Tibial nerve (tissue), 4 donors: ENCODE results near the gene KRT33B. TPM values are rescaled to one million over a fixed set of nuclear protein-coding genes. Genes with fewer than 3 reads are reported as not detected.

Source experiments
- DNase-seq, 2 donors: peaks; one replicate each; pipeline ENCODE4 v3.0.0-alpha.2; 2019; ENCODE audit warnings: low spot score in 2 of 2
- H3K27ac ChIP-seq, 4 donors: fragments of 200-600 bp; sonication (generic) in 3 of 4; one replicate each; pipeline ENCODE4 v1.5.1; 2017 to 2019; ENCODE audit warnings: mild to moderate bottlenecking in 1 of 4
- H3K27me3 ChIP-seq, 2 donors: fragments of 200-600 bp; sonication (generic) in 1 of 2; one replicate each; pipeline versions ENCODE4 v1.5.1 to v1.6.0; 2017 to 2019
- H3K36me3 ChIP-seq, 3 donors: fragments of 200-600 bp; sonication (generic); one replicate each; pipeline ENCODE4 v1.5.1; 2018 to 2019
- H3K4me1 ChIP-seq, 4 donors: fragments of 200-600 bp; sonication (generic) in 3 of 4; one replicate each; pipeline ENCODE4 v1.5.1; 2017 to 2019
- H3K4me3 ChIP-seq, 4 donors: fragments of 200-600 bp; sonication (generic) in 3 of 4; one replicate each; pipeline ENCODE4 v1.5.1; 2017 to 2019; ENCODE audit warnings: mild to moderate bottlenecking in 1 of 4, moderate library complexity in 1 of 4
- H3K9me3 ChIP-seq, 4 donors: fragments of 200-600 bp; sonication (generic) in 3 of 4; one replicate each; pipeline ENCODE4 v1.5.1; 2017 to 2019
- EP300 ChIP-seq, 2 donors: sonication (generic); formaldehyde crosslinking; IDR thresholded peaks; one replicate each; pipeline ENCODE4 v1.6.1; 2017; ENCODE audit warnings: antibody characterized with exemption in 2 of 2, mild to moderate bottlenecking in 1 of 2
- POLR2A ChIP-seq, 2 donors: fragments of 450-650 bp; IDR thresholded peaks; one replicate each; pipeline ENCODE4 v1.6.1; 2017; ENCODE audit warnings: antibody characterized with exemption in 2 of 2, mild to moderate bottlenecking in 2 of 2, moderate library complexity in 2 of 2
- WGBS, 2 donors: methylation state at CpG; one replicate each; pipeline ENCODE4 v1.1.5; 2018; 5-methylcytosine and 5-hydroxymethylcytosine counted together
- total RNA-seq, 4 donors: library from RNA; depleted of rRNA; stranded (reverse); fragments of >200 nt; gene quantifications; one replicate each; pipeline ENCODE4 v1.1.0, GENCODE V29; 2016
- TF ChIP-seq, protein P1 (sequence below), 5 experiments: fragments of 200-600 bp in 3 of 5; fragments of 450-650 bp in 2 of 5; sonication (generic) in 3 of 5; IDR thresholded peaks; one replicate each; pipeline ENCODE4 v1.5.1; 2016 to 2019; ENCODE audit warnings: antibody characterized with exemption in 5 of 5, mild to moderate bottlenecking in 3 of 5, moderate library complexity in 2 of 5

Gene KRT33B
- total RNA-seq, 4 donors from 2014 or later, result not detected

DNA sequence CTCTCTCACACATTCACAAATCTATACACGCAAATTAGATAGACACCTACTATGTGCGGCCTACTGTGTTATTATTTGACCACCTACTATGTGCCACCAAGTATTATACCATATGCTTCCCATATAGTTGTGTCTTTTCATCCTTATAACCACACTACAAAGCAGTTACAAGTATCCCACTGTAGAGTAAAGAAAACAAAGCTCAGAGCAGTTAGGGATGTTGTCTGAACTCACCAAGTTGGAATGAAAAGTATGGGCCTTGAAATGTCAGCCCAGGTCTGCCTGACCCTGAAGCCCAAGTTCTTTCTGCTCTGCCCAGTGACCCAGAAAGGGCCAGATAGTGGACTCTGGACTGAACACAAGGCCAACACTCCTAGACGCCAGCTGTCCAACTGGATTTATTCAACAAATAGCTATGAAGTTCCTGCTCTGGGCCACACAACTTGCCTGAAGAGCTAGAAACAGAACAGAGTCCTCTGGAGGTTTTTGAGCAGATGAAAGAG lies 46.3 kb upstream of the KRT33B start:
- Histone ChIP-seq H3K27me3 (no peaks in the 10 kb centered on the region), H3K27ac (peak overlapping the region in 1 of 4 donors; percentile 53), H3K4me3 (no peak overlapping the region), H3K4me1 (peaks cover 0 to 29% (median 0%) of the 10 kb centered on the region in 4 donors), H3K9me3 (no peaks in the 10 kb centered on the region), H3K36me3 (no peaks in the 10 kb centered on the region)
- 39 to 45% methylated on average over 3 of the region's 3 CpGs for WGBS, 2 donors
- TF ChIP-seq EP300 (IDR thresholded peaks at IDR 0.05), result peak in 1 of 2 donors; percentile 65
- TF ChIP-seq, protein P1, sequence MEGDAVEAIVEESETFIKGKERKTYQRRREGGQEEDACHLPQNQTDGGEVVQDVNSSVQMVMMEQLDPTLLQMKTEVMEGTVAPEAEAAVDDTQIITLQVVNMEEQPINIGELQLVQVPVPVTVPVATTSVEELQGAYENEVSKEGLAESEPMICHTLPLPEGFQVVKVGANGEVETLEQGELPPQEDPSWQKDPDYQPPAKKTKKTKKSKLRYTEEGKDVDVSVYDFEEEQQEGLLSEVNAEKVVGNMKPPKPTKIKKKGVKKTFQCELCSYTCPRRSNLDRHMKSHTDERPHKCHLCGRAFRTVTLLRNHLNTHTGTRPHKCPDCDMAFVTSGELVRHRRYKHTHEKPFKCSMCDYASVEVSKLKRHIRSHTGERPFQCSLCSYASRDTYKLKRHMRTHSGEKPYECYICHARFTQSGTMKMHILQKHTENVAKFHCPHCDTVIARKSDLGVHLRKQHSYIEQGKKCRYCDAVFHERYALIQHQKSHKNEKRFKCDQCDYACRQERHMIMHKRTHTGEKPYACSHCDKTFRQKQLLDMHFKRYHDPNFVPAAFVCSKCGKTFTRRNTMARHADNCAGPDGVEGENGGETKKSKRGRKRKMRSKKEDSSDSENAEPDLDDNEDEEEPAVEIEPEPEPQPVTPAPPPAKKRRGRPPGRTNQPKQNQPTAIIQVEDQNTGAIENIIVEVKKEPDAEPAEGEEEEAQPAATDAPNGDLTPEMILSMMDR (IDR thresholded peaks at IDR 0.05), result no peak
- peak in 1 of 2 donors; percentile 63 for DNase-seq

DNA sequence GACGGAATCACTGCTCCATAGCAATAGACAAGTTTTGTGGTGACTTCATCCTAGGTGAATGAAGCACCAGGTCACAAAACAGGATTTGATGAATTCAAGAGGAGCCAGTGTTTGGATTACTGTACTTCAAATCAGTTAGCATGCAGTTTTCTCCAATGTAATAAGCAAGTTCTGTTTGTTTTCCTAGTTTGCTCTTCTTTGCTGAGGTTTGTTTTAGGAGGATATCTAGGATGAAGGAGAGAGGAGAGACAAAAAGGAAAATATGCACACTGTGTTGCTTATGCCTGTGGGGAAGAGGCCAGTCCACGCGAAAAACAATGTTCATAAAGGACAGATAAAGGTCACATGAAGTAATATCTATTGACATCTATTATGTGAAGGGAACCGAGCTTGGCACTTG lies 45.8 kb upstream of the KRT33B start:
- no peak for TF ChIP-seq POLR2A (IDR thresholded peaks at IDR 0.05)
- no peak for TF ChIP-seq EP300 (IDR thresholded peaks at IDR 0.05)
- TF ChIP-seq, protein P1 (IDR thresholded peaks at IDR 0.05), result no peak
- Histone ChIP-seq H3K4me3 (no peak overlapping the region), H3K27me3 (no peaks in the 10 kb centered on the region), H3K36me3 (no peaks in the 10 kb centered on the region), H3K4me1 (peaks cover 0 to 25% (median 0%) of the 10 kb centered on the region in 4 donors), H3K27ac (no peak overlapping the region), H3K9me3 (no peaks in the 10 kb centered on the region)
- no peak for DNase-seq
- WGBS, 2 donors, result 40 to 42% methylated on average over 4 of the region's 4 CpGs

DNA sequence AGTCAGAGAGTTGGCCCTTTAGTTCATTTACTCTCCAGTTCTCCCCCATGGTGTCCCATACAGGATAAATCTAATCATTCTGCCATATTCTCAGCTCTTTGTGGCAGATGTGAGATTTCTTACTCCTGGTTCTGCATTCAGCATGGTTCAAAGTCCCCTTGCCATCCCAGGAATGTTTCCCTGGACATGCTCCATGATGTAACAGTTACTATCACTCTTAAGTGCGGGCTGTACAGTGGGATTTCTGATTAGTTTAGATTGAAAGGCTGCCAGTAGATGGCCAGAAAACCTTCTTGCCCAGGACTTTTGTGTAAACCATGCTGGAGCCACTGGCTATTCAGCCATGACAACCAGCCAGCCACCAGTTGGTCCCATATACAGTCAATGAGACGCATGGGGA lies 44.4 kb upstream of the KRT33B start:
- TF ChIP-seq POLR2A (IDR thresholded peaks at IDR 0.05) (no peak), EP300 (IDR thresholded peaks at IDR 0.05) (no peak)
- TF ChIP-seq, protein P1 (IDR thresholded peaks at IDR 0.05), result no peak
- 88 to 92% methylated on average over 2 of the region's 2 CpGs for WGBS, 2 donors
- no peaks in the 10 kb centered on the region for H3K36me3 ChIP-seq
- DNase-seq, result no peak
- H3K9me3 ChIP-seq, result no peaks in the 10 kb centered on the region
- H3K4me1 ChIP-seq, result peaks cover 0 to 21% (median 0%) of the 10 kb centered on the region in 4 donors
- H3K27ac ChIP-seq, result no peak overlapping the region
- H3K4me3 ChIP-seq, result no peak overlapping the region
- no peaks in the 10 kb centered on the region for H3K27me3 ChIP-seq

DNA sequence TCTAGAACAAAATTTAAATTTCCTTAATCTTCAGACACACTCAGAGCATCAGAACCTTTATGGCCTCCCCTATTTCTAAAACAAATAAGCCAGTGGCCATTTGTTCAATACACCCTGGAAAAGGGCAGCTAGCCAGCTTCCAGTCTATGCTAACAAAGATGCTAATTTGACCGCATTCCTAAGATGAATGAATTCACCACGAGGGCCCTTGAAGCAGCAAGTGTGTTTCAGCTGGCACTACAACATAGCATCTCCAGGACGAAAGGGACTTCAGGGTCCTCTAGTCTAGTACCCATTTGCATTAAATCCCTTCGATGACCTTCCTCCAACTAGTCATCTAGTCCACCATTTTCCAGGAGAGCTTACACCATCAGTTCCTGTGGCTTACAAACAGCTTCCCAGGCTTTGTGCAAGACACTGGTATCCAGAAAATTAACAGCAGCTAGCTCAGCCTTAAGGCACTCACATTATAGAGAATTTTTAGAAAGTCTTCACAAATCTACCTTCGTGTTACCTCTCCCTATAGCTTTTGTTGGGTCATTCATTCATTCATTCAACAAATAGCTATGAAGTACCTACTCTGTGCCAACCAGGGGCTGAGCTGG lies 43.8 kb upstream of the KRT33B start:
- Histone ChIP-seq H3K27me3 (no peaks in the 10 kb centered on the region), H3K9me3 (no peaks in the 10 kb centered on the region), H3K4me3 (no peak overlapping the region), H3K36me3 (no peaks in the 10 kb centered on the region), H3K27ac (no peak overlapping the region), H3K4me1 (peaks cover 0 to 21% (median 0%) of the 10 kb centered on the region in 4 donors)
- no peak for DNase-seq
- WGBS, 2 donors, result 52 to 59% methylated on average over 5 of the region's 5 CpGs
- no peak for TF ChIP-seq EP300 (IDR thresholded peaks at IDR 0.05)
- TF ChIP-seq POLR2A (IDR thresholded peaks at IDR 0.05), result no peak
- TF ChIP-seq, protein P1 (IDR thresholded peaks at IDR 0.05), result no peak

DNA sequence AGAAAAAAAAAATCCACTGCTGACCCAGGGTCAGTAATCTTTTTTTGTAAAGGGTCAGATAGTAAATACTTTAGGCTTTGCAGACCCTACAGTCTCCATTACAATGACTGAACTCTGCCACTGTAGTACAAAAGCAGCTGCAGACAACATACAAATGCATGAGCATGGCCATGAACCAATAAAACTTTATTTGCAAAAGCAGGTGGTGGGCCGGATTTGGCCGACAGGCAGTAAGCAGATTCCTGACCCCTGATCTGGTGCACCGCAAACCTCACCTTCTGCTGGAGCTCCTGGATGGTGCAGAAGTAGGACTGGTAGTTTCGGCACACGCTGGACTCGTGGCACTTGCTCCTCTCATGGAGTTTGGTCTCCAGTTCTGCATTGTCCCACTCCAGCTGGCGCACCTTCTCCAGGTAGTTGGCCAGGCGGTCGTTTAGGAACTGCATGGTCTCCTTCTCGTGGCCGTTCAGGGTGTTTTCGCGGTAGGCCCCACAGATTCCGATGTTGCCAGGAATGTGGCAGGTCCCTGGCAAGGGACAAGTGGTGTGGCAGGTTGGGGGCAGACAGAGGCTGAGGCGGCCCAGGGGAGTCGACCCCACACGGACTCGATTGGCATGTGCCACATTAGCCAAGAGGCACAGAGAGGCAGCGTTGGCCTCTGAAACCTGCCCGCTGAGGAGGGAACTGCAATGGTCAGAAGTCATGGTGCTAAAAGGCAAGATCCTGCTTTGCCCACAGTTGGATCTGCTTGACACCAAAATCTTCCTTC lies 41.6 kb upstream of the KRT33B start:
- Histone ChIP-seq H3K36me3 (no peaks in the 10 kb centered on the region), H3K4me1 (peaks cover 0 to 8% (median 0%) of the 10 kb centered on the region in 4 donors), H3K27me3 (no peaks in the 10 kb centered on the region), H3K4me3 (no peak overlapping the region), H3K9me3 (no peaks in the 10 kb centered on the region), H3K27ac (no peak overlapping the region)
- TF ChIP-seq POLR2A (IDR thresholded peaks at IDR 0.05), result no peak
- TF ChIP-seq EP300 (IDR thresholded peaks at IDR 0.05), result no peak
- TF ChIP-seq, protein P1 (IDR thresholded peaks at IDR 0.05), result no peak
- DNase-seq, result no peak
- 93 to 96% methylated on average over 20 of the region's 20 CpGs for WGBS, 2 donors
